GM18511 (cell line): ENCODE measurements around the gene LMNA.
"Not testable (repeated sequence)": the region's sequence is repeated elsewhere in the genome, so short reads cannot be mapped to it uniquely, and the experiment has no call there.

Source experiments
- ATAC-seq: cut with Tn5 transposase; IDR thresholded peaks from one replicate; pipeline ENCODE4 v1.9.1; 2021; ENCODE audit warnings: mild to moderate bottlenecking, moderate library complexity; ENCODE audit not compliant: unreplicated experiment

LMNA gene

DNA sequence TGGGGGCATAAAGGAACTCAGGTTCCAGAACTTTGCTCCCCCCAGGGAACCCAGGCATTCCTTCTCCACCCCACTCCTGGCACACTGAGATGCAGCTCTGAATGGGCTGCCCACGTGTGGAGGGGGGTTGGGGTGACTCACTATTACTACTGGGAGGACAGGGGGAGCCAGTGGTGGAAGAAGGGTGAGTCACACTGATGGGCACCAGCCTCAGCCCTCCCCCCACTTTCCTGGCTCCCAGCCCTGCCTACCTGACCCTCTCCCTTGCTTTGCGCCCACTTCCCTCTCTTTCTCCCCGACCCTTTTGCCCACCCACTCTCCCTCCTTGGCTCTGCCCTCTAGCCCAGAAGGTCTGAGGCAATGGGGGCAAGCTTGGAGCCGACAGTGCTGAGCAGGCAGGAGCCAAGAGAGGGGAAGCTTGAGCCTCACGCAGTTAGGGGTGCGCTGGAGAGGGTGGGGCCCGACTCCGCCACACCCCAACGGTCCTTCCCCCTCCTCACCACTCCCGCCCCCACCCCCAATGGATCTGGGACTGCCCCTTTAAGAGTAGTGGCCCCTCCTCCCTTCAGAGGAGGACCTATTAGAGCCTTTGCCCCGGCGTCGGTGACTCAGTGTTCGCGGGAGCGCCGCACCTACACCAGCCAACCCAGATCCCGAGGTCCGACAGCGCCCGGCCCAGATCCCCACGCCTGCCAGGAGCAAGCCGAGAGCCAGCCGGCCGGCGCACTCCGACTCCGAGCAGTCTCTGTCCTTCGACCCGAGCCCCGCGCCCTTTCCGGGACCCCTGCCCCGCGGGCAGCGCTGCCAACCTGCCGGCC lies at the start of gene LMNA:
Gene LMNA, plus strand, starts transcription at position 611 of the 818 bp plus-strand sequence. CDS start 208 bp downstream, outside the sequence.
- peak; percentile 77 for ATAC-seq

DNA sequence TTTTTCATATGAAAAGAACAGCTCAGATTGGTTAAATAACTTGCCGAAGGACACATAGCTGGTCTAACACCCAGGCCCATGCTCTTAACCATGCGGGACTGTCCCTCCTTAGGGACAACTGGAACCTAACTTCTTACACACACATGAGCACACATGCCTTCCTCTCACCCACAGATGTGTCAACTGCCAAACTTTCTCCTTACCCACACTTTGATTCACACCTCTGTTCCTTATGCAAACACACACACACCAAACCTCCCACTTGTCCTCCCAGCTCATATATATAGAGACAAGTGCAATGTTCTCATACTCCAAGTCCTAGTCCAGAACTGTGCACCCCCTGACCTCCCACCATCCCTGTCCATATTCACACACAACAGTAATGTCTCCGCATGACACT lies 49.3 kb upstream of the LMNA start:
- ATAC-seq = no peak

DNA sequence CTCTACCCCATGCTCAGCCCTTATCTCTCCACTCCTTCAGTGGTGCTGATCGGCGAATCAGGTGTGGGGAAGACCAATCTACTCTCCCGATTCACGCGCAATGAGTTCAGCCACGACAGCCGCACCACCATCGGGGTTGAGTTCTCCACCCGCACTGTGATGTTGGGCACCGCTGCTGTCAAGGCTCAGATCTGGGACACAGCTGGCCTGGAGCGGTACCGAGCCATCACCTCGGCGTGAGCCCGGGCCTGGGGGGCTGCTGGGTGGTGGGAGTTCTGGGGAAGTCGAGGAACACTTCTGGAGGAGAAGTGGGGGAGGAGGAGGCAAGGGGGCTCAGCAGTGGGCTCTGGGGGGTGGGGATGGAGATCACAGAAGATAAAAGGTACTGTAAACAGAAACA lies 48.6 kb upstream of the LMNA start:
- no peak for ATAC-seq

DNA sequence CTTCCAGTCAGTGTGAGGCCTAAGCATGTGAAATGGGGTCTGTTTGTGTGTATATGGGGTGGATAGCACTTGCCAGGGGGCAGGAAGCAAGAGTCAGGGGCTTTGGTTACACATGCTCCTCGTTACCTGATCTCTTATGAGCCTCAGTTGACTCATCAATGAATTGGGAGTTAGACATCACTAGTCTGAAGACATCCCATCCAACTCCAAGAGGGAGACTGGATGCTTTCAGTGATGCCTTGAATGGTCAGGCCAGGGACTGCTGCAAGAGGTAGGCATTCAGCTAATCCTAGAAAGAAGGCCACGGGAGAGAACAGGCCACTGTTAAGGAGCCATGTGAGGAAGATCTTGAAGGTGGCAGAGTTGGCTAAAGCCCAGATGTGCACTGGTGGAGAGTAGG lies 47.2 kb upstream of the LMNA start:
- ATAC-seq = no peak

DNA sequence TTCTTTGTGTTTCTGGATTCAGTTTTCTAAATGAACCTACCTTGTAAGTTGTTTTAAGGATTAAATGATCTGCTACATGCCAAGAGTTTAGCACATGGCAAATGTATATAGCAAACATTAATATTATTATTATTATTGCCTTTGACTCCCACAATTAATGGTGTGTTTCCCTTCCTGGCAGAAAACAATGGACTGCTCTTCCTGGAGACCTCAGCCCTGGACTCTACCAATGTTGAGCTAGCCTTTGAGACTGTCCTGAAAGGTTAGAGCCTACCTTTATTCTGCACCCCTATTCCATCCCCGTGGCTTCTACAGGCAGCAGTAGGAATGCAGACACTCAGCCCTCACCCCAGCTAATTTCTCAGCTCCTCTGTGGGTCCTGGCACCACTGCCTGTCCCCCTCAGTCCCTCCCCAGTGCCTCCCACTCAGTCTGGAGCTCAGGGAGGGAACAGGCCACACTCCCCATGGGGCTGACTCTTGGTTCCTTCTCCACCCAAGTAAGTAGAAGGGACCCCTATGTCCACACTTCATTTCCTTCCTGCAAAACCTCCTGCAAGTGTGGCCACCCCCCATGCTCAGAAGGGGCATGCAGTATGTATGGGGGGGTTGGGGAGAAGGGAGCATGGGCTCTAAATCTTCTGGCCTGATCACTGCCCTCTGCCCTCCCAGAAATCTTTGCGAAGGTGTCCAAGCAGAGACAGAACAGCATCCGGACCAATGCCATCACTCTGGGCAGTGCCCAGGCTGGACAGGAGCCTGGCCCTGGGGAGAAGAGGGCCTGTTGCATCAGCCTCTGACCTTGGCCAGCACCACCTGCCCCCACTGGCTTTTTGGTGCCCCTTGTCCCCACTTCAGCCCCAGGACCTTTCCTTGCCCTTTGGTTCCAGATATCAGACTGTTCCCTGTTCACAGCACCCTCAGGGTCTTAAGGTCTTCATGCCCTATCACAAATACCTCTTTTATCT lies 44.7 kb upstream of the LMNA start:
- no peak for ATAC-seq

DNA sequence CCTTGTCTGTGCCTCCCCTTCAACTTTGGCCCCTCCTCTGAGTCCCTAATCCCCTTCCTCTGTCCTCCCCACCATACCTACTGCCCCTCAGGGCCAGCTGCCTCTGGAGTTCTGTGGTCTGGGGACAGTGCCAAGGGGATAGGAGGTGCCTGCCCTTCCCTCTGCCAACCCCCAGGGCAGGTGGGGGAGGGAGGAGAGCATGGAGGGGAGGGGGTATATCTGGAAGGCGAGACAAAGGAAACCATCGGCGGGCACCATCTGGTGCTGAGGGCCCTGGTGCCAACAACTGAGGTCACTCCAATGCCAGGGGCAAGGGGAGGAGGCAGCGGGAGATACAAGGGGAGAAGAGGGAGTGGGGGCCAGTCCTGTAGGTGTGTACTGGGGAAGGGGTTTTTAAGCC lies 44.0 kb upstream of the LMNA start:
- ATAC-seq = no peak

DNA sequence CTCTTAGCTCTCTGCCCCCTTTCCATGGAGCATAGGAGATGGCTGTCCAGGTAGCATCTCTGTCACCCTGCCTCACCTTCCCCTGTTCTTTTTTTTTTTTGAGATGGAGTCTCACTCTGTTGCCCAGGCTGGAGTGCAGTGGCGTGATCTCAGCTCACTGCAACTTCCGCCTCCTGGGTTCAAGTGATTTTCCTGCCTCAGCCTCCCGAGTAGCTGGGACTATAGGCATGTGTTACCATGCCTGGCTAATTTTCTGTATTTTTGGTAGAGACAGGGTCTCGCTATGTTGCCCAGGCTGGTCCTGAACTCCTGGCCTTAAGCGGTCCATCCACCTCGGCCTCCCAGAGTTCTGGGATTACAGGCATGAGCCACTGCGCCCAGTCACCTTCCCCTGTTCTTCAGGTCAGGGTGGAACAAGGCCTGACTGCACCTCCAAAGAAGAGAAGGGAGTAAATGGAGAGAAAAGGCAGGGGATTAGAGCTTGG lies 43.1 kb upstream of the LMNA start:
- ATAC-seq = not testable (repeated sequence)

DNA sequence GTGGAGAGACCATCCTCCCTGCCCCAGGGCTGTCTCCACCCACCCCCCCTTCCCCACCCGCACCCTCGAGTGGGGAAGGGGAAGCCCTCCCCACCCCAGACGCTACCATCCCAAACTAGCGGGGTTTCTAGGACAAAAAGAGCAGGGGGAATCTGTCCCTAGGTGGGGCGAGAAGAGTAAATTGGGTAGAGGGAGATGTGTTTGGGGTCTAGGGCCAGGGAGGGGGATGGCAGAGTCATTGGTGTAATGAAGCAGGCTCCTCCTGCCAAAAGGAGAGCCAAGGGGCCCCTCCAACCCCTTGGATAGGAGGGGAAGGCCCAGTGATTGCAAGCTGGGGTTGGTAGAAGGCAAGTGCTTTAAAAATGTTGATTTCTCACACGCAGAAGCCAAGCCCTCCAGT lies 42.3 kb upstream of the LMNA start:
- no peak for ATAC-seq

DNA sequence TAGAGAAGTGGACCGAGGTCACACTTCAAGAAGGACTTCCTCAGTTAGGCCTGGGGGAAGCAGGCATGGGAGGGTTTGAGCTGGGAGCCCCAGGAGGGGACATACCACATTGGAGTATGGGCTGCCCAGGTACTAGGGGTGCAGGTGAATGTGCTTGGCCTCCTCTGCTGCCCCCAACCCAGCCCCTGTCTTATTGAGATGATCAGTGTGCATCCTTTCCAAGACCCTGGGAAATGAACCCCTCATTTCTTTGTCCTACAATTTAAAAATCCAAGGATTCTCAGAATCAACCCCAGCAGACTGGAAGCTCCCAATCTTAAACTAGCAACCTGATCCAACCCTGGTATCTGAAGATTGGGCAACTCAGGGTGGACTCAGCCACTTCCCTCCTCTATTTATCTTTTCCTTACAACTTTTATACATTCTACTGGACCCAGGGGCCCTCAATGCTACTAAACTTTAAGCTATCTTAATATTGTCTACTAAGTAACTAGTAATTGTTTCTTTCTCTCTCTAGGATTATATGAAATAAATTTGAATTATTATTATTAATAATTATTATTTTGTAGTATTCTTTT lies 41.3 kb upstream of the LMNA start:
- ATAC-seq = no peak

DNA sequence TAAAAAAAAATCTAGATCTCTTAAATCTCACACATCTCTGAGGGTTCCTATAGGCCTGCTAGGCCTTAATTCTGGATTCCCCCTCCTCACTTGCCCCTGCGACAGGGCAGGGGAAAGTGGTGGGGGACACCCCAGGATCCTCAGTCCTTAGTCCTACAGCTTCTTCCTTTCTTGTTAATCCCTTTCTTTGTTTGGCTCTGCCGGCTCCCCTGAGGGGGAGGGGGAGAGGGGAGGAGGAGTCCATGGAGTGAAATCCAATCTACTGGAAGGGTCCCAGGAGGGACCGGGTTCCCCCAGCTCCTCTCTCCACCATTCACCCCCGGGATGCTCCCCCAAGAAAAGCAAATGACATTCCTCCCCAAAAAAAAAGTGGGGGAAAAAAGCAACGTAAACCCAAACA lies 40.8 kb upstream of the LMNA start:
- ATAC-seq = no peak

DNA sequence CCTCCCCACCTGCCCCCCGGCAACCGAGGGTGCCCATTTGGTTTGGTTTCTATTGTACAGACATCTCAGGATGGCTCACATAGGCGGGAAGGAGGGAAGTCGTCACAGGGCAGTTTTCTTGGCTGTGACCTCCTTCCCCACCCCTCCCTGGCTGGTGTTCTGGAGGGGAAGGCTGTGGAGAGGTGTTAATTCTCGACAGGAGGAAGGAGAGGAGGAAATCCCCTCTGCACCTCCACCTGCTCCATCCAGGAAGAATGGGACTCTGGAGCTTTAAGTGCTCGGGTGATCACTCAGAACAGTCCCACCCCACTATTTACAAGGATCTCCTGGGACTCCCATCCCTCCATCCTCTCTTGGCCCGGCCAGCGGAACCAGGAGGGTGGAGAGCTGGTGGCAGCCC lies 39.9 kb upstream of the LMNA start:
- ATAC-seq = no peak

DNA sequence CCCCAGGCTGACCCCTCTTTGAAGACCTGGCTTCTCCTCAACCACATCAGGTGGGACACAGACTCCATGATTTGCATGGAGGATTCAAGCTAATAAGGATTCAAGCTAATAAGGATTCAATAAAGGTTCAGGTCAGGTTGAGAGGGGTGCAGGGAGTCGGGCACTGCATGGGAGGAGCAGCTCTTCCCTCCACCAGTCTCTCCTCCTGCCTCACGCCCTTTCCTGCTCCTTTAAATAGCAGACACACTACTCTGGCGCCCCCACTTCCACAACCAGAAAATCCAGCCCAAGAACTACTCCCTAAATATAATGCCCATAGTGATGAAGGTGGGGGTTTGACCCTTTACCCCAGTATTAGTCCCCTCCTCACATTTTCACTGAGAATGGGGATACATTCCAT lies 39.3 kb upstream of the LMNA start:
- ATAC-seq = no peak

DNA sequence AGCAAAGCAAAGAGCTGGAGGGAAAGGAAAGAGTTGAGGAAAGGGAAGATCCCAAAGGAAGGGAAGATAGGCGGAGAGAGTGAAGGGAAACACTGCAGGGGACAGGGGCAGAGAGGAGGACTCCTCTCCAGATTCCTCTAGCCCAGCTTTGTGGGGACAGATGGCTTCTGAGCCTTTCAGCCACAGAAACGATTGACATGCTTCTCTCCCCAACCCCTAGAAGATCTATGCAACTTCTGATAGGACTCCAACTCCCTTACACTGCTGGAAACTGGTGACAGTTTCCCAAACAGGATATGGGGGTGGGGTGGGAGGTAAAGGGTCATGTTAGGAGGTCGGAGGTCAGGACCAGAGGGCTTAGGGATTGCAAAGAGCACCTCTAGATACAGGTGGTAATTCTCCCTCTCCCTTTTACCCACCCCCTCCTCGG lies 38.7 kb upstream of the LMNA start:
- no peak for ATAC-seq

DNA sequence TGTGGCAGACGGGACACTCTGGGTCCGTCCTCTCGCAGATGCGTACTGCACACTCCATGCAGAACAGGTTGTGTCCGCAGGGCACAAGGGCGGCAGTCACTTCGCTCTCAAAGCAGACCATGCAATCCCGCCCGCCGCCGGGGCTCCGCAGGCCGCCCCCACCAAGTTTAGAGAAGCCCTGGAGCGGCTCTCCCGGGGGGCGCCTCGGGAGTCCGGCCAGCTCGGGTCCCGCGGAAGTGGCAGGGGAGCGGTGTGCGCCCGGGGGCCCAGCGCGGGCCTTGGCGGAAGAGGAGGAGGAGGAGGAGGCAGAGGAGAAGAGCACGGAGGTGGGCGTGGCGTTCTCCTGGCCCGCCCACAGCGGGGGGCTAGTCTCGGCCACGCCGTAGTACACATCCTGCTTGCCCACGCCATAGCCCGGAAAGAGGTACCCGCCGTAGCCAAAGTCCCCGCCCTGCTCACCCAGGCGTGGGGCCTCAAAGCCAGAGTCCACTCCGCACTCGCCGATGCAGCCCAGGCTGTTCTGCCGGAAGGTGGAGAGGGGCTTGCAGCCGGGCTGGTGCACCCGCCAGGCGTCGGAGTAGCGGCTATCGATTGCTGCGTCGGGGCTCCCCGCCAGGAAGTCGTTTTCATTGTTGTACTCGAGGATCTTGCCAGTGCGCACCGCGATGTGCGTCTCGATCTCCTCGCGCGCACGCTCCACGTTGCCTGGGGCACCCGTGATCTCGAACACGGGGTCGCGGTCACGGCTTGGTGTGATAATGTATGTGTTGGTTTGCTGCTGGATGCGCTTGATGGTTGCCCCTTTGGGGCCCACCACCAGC lies 37.7 kb upstream of the LMNA start:
- ATAC-seq = no peak

DNA sequence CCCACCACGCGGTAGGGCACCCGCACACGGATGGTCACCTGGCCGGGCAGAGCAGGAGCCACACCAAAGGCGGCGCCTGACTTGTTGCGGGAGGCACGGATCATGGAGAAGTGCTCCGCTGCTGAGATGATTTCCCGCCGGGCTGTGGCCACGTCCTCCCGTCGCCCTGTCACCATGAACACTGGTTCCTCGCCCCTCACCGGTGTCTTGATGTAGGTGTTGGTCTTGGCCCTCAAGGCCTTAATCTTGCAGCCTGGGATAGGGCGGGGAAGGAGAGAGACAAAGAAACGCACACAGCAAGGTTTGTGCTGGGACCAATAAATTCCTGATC lies 37.1 kb upstream of the LMNA start:
- no peak for ATAC-seq

DNA sequence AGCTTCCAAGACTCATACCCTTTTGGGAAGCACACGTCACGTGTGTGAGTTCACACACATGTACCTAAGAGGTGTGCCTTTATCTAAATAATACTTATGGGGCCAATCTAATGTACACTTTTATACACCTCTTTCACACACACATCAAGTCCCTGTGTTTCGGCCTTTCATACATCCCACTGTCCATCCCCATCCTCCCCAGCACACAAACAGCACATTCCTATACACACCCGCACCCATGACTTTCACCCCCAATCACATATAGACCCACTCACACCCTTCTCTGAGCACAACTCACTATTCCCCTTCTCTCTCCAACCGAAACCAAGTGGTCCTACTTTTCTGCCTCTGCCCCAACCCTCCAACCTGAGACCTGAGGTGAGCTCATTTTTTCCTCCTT lies 35.8 kb upstream of the LMNA start:
- ATAC-seq = no peak

DNA sequence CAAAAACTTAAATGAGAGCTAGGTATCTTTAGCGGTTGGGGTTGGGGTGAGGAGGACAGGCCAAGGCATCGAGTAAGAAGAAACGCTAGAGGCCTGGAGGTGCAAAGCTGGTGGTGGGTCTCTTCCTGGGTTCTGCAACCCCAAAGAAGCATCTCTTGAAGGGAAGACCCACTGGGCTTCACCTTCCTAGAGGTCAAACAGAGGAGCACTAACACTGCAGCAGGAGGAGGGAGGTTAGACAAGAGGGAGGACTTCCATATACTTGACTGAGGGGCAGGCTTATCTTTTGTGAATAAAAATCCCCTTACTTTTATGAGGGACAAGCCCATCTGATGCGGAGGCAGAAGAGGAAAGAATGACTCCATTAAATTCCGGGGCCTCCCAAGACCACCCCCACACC lies 34.7 kb upstream of the LMNA start:
- no peak for ATAC-seq

DNA sequence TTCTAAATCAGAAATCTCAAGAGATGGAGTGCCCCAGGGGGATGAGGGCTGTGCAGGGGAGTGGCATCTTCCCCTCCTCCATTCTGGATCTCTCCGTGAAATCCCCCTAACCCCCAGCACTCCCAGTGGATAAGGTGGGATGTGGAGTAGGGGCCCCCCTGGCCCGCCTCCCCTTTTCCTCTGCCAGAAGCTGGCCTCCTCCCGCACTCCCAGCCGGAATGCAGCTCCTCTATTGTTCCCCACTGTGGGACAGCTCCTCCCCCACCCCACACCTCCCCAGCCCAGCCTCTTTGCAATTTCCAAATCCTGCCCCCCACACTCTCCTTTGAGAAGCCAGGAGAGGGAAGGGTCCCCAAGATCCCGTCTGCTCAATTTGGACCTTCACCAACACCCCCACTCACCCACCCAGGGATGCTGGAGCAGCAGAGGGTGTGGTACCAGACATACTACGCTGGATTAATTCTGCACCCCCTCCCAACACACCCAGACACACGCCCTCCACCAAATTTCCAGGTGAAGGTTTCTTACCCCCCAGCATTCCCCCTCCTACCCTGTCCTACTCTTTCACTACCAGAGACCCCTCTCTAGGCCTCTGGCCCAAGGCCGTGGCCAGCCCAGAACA lies 34.2 kb upstream of the LMNA start:
- no peak for ATAC-seq

DNA sequence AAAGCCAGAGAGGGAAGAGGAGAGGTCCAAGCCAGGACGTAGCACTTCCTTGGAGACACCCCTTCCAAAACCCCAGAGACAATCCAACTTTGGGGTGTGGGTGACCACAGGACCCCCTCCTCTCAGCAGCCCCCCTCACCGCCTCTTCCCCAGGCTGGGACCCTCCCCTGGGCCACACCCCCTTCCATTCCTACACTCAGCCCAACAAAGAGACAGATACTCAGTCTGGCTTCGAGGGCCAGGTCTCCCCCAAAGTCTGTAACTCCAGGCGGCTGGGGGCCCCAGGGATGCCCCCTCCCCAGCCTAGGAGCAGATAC lies 33.7 kb upstream of the LMNA start:
- no peak for ATAC-seq

DNA sequence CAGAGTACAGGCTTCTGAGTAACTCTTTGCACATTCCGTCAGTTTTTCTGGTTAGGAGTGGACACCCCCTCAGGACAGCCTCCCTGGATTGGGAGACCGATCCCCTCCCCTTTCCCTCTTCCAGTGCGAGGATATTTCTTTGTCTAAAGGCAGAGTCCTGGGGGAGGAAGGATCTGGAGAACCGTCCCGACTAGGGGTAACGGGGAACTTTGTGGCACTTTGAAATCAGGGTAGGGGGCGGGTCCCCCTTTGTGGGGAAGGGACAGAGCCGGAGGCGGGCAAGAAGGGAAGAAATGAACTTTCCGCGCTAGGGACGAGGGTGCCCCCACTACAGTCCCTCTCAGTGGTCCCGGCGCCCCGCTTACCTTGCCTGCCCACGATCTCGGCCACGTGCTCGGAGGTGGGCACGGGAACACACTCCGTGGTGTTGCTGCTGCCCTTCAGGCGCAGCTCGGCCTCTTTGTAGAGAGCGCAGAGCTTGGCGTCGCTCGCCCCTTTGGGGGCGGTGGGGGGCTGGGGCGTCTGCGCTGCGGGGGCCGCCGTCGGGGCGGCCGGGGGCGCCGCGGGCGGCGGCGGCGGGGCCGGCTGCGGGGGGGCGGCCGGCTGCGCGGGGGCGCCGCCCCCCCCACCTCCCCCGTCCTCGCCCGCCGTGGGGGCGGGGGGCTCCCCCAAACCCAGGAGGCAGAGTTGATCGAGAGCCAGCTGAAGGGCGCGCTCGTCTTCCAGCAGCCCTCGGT lies 33.2 kb upstream of the LMNA start:
- ATAC-seq = no peak
